ENCODE measurements around the gene GNAO1.

DNA sequence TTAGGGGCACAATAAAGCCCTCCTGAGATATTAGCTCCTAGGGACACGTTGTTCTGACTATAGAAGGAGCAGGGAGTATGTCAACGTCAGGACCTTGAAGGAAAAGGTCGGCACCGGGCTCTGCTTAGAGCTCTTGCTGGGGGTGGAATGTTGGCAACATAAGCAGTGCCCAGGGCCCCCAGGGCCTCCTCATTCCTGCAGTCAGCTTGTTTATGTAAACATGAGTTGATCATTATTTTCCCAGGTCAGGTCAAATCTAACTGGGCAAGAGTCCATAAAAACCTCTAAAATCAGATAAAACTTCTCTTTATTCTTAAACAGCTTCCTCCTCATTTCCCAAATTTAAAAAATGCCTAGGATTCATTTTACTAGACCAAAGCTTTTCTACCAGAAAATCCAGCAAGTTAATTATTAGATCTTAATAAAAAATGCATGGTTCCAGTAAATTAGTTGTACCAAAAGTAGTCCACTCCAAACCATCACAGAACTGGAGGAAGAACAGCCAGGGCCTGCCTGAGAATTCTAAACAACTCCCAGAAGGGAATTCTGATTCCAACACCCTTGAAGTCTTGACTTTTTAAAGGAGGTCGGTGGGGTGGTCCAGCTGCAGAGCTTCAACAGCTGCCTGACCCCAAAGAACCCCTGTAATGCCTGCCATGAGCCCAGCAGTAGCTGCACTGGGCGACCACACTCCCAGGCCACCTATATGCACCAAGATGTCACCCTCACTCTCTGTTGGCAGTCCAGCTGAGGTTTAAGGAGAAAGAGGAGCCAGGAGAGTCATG lies 179.8 kb downstream of the GNAO1 start:
- TF ChIP-seq, protein P1, sequence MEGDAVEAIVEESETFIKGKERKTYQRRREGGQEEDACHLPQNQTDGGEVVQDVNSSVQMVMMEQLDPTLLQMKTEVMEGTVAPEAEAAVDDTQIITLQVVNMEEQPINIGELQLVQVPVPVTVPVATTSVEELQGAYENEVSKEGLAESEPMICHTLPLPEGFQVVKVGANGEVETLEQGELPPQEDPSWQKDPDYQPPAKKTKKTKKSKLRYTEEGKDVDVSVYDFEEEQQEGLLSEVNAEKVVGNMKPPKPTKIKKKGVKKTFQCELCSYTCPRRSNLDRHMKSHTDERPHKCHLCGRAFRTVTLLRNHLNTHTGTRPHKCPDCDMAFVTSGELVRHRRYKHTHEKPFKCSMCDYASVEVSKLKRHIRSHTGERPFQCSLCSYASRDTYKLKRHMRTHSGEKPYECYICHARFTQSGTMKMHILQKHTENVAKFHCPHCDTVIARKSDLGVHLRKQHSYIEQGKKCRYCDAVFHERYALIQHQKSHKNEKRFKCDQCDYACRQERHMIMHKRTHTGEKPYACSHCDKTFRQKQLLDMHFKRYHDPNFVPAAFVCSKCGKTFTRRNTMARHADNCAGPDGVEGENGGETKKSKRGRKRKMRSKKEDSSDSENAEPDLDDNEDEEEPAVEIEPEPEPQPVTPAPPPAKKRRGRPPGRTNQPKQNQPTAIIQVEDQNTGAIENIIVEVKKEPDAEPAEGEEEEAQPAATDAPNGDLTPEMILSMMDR (conservative IDR thresholded peaks at IDR 0.05) = no peak
- TF ChIP-seq ZFX (IDR thresholded peaks at IDR 0.05) = no peak
